NCI-H2107 treated with DMSO at 0.1 percent for 48 hours (cell line): ENCODE measurements around the gene TEDC1.
A peak's percentile ranks its signal among the peaks of the same experiment; 100 is the strongest.

Source experiments
- DNase-seq: peaks from one replicate; lab custom pipeline; 2025; ENCODE audit not compliant: unreplicated experiment; lab: John Stamatoyannopoulos, UW

The TEDC1 gene

DNA sequence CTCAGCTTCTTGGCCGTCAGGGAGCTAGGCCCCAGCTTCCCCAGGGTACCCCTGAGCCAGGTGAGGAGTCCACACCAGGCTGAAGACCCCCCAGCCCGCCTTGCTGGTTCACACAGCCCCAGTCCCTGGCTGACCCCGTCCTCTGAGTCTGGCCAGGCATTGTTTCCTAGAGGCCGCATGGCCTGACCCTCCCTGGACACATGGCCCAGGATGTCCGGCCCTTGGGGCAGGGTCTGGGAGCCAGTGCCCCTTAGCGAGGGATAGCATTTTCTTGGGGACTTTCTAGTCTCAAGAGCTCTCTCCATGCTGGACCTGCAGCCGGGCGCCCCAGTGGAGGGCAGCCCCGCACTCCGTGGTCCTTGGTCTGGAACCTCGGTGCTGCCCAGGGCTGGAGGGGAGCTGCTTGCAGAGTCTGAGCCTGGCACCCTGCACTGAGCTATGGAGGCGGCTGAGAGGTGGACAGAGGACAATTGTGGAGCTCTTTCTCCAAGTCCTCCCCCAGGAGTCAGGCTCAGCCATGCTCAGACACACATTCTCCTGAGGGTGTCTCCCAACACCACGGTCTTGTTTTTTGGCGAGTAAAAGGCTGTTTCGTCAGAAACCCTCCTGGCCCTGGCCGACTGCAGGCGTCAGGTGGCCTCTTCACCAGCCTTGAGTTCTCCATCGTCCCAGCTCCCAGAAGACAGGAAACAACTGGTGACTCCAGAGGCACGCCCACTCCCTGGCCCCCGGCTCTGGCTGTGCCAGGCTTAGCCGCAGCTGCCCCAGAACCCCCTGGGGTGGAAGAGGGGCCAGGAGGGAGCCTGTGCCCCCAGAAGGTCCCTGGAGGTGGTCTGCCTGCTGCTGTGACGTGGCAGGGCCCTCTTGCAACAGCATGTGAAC, 34.1 kb upstream of the TEDC1 start:
- DNase-seq: no peak

DNA sequence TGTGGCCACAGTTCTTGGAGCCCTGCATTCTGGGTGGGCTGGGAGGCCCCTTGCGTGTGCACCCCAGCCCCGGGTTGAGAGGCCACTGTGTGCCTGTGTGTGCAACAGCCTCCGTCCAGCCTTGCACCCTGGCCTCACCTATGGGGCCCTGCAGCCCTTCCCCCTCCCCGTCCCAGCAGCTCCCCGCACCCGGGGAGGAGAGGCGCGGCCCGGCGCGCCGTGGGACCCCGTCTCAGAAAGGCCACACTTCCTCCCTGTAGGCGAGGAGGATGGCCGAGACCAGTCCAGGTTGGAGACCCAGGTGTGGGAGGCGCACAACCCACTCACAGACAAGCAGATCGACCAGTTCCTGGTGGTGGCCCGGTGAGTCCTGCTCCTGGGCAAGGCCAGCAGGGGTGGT, 33.0 kb upstream of the TEDC1 start:
- DNase-seq: no peak

DNA sequence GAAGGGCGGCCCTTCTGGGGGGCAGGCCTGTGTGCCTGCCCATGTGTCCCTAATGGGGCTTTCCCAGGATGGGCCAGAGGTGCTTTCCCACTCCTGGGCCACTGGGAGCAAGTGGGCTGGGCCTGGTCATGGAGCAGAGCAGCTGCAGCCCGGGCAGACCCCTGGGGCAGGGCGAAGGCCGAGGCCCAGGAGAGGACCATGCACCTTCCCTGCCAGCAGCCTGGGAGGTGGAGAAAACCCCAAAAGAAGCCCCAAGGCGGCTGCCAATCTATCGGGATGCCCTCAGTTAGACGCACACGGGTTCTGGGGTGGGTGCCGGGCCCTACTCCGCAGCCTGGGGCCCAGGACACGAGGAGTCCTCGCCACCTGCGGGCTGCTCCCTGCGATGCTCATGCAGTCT, 32.5 kb upstream of the TEDC1 start:
- no peak for DNase-seq

GRCh38 chr14:105460116-105460515, 30.9 kb upstream of the TEDC1 start:
- DNase-seq: no peak

- DNase-seq: no peak
These were observed 30.4 kb upstream of the TEDC1 start for GRCh38 chr14:105460616-105461015.

GRCh38 chr14:105461903-105462302, 29.1 kb upstream of the TEDC1 start:
- DNase-seq: no peak

DNA sequence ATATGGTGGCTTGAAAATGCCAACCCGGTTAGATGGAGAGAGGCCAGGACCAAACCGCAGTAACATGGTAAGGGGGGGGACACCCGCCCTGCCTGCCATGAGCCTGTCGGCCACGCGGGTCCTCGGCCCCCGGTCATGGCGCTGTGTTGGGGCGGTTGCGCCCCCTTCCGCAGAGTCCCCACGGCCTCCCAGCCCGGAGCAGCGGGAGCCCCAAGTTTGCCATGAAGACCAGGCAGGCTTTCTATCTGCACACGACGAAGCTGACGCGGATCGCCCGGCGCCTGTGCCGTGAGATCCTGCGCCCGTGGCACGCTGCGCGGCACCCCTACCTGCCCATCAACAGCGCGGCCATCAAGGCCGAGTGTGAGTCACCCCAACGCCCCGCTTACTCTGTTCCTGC, 26.5 kb upstream of the TEDC1 start:
- no peak for DNase-seq

DNA sequence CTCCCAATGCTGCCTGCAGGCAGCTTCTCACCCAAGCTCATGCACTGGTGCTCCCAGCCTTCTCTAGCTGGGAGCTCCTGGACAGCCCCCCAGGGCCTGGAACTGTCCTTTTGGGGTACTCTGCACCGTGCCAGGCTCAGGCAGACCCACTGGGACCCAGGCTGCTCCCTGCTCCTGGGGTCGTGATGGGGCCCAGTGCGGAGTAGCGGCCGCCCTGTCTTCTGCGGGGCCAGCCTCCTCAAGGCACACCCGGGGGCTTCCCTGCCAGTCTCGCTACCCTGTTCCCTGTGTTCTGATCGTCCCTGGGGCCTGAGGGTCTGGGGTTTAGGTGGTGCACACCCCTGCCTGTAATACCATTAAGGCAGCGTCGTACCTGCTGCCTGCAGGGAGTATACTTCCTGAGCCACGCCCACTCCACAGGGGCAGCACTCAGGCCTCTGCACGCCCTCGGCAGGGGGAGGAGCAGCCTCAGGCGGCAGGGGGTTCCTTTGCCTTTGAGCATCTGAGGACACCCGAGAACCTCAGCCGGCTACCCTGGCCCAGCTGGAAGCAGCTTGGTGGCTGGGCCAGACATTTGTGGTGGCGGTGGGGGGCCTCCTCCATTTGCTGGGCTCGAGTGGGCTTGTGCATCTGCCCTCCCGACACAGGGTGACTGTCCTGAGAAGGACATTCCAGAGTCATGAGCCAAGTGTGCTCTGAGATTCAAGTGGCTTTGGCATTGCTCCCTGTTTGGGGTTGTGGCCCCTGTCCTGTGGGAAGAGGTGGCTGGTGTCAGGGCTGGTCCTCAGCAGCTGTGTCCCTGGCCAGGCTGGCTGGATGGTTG, 25.6 kb upstream of the TEDC1 start:
- DNase-seq: peak; percentile 40

DNA sequence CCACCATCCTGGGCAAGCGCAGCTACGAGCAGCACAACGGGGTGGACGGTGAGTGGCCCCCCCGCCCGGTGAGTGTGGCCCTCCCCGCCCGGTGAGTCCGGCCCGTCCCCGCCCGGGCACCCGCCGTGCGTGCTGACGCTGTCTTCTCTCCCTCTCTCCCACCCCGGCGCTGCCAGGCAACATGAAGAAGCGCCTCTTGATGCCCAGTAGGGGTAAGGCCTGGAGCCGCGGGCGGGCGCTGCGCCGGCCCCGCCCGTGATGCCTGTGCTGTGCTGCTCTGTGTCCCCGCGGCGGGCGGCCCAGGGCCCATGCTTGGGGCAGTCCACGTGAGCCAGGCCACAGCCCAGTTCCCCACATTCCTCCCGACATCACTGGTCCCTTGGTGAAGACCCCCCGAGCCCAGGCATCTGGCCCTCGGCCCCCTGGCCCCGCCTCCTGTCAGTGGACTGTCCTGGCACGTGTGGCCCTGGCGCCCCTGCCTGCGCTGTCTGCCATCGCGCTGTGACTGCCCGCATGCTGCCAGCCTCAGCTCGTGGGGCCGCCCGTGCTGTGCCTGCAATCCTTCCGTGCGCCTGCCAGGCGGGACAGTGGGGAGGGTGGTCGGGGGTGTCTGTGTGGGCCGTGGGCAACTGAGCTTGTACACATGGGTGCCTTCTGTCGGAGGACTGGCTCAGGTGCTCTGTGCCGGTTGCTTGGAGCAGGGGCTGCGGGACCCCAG, 24.4 kb upstream of the TEDC1 start:
- DNase-seq: no peak

DNA sequence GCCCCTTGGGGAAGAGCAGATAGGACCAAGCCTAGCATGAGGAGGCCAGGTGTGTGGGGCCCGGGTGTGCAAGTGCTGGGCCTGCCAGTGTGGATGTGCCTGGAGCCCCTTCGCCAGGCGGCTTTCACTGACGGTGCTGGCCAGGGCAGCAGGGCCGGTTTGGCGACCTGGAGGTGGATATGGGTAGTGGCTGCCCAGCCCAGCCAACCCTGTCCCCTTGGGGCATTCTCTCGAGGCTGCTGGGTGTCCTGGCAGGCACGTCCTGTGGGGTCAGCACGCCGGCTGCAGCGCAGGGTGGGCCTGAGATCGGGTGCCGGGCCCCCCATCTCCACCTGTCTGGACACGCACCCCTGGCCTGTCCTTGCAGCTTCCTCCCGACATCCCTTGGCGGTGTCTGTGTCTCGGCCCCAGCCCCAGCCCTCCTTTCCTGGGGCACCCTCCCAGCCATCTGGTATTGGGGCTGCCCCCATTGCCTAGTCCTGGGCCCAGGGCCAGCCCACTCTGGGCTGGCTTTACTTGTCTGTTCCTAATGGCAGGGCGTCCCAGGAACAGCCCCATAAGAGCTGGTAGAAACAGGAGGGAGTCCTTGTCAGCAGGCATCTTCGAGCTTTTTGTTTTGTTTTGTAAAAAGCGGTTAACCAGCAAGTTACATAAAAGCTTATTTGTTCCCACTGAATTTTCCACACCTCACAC, 23.7 kb upstream of the TEDC1 start:
- no peak for DNase-seq

DNA sequence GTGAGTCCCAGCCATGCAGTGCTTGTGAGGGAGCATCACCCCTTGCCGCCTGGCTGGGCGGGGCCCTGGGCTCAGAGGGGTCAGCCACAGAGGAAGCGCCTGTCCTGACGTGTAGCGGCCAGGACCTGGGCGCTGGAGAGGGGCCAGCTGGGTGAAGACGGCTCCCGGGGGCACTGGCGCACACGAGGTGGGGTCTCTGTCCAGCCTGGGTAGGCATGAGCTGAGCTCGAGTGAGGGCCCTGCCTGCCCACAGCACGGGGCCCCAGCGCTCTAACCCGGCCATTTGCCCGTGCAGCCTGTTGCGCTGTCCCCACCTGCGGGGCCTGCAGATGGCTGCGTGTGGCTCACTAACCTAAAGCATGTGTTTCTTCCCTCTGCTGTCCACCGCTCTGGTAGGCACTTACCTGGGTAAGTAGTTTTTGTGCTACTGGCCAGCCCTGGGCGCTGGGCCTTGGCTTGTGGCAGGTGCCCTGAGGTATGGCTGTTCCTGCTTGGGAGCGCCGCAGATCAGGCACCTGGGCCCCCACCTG, 23.0 kb upstream of the TEDC1 start:
- DNase-seq: no peak

DNA sequence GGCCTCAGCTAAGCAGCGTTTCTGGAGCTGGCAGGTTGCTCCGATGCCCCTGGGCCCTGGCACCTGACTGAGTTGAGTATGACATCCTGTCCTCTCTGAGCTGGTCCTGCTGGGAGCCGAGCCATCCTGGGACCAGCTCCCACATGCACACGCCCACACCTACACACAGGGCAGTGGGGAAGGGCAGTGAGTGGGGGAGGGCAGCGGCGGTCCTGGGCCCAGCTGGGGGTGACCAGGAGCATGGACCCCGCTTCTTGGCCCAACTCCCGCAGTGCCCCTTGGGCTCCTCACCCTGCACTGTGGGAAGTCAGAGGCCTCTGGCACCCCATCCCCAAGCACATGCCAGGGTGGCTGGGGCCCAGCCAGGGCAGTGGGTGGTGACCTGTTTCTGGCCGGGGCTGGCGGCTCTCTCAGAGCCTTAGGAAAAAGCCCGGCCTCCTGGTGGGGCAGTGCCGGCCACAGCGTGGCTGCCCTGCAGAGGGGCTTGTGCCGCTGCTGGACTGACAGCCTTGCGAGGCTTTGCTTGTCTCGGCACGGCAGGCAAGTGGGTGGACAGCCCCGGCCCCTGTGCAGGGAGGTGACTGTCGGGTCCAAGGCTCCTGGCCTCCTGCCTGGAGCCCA, 22.3 kb upstream of the TEDC1 start:
- DNase-seq: no peak

- no peak for DNase-seq
These were observed 21.3 kb upstream of the TEDC1 start for GRCh38 chr14:105469456-105470349.

DNA sequence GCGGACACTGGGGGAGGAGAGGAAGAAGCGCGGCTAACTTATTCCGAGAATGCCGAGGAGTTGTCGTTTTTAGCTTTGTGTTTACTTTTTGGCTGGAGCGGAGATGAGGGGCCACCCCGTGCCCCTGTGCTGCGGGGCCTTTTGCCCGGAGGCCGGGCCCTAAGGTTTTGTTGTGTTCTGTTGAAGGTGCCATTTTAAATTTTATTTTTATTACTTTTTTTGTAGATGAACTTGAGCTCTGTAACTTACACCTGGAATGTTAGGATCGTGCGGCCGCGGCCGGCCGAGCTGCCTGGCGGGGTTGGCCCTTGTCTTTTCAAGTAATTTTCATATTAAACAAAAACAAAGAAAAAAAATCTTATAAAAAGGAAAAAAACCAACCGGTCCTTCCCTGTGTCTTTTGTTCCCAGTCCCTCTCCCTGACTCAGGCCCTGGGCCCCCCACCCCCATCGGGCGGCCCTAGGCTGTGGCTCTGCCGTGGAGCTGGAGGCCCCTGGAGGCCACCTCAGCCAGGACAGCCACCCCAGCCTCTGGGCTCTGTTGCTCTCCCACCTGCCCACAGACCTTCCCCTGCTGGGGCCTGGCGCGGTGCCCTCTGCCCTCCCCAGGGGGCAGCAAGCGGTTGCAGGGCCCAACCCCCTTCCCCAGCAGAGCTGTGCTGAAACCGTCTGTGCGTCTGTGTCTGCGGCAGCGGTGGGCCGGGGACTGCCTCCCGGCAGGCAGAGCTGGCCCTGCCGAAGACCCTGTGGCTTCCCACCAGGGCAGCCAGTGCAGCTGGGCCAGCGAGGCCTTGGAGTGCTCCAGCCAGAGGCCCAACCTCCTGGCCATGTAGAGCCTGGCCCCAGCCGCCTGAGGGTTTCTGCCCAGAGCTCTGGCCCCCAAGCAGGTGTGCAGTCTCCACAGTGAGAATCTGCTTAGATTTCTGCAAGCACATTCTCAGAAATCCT, 20.4 kb upstream of the TEDC1 start:
- peak; percentile 64 for DNase-seq

DNA sequence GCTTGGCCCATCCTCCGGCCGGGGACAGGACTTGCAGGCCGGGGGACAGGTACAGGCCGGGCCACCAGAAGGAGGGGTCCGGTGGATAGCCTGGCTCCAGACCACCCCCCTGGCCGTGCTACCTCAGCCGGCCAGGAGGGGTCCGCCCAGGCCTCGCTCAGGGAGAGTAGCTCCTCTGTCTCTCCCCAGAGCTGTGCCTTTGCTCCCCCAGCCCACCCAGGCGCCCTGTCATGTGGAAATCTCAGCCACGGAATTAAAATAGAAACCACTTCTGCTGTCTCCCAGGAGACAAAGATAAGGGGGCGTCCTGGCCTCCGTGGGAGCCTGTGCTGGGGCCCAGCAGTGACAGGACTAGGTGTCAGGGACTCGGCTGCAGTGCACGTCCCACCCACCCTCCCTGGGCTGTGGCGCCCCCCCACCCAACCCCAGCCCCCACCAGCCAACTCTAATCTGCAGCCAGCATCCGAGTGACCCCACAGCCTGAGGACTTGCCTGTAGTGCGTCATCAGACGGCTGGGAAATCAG, 19.7 kb upstream of the TEDC1 start:
- DNase-seq: no peak

- DNase-seq: no peak
These were observed 19.1 kb upstream of the TEDC1 start for GRCh38 chr14:105471823-105472485.

DNA sequence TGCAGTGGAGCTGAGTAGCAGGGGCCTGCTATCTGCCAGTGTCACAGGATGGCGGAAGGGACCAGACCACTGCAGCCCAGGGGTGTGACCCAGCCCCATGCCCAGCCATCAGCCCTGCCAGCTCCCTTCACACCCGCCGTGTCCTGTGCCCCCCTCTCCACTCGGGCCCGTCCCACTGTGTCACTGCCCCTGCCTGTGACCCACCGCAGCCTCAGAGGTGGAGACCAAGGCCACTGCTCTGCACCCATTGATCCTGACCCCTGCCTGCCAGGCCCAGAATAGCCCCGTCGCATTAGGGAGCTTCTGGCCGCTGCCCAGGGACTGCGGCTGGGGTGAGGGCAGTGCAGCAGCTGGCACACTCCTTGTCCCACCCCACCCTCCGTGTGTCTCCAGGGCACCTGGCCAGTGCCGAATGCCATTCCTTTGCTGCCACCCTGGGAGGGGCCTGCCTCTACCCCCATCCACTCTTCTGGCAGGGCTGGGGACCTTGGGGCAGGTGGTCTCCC, 18.5 kb upstream of the TEDC1 start:
- no peak for DNase-seq
